ENCODE measurements around the gene PSME2. TPM values are rescaled to one million over a fixed set of nuclear protein-coding genes. Genes with fewer than 3 reads are reported as not detected.

Gene PSME2
- total and polyA plus RNA-seq, 10 of the 15 experiments (the other 5 are each of a cell fraction or from before 2014, with no cell fraction given), result 510 to 3,542 (median 913) TPM

DNA sequence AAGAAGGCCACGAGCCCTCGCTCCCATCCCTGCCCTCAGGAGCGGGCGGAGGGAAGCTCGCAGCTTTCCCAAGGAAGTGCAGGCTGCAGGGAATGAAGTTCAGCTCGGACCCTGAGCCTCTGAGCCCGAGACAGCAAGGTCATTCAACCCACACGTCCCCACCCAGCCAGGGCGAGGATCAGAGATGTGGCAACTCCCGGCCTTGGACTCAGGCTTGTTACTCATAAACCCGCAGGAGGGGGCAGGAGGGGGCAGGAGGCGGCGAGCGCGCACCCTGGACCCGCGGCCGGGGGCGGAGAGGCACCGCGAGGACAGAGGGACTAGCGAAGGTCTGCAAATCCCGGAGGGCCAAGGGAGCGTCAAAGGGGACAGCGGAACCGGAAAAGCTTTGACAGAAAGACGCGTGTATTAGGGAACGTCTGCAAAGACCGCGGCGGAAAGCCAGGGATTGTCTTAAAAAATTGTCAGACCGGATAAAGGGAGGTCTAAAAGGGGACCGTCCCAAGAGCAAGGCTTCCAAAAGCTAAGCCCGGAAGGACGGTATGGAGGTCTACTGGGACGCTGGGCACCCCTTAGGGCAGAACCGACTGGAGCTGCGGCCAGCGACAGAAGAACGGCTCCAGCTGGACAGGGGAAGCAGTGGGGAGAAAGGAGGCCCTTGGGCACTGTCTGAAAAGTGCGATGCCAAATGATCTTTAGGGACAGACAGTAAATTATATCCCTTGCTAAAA is 32.4 kb downstream of the PSME2 start:
- CTCF ChIA-PET, result interaction anchor here (0.7 to 5.9 kb wide), 17 partner anchors 12 to 692 kb away, joined by 3 to 39 read pairs (median 4); partner anchors contain the start of genes EMC9, IRF9, LTB4R and MDP1
- TF ChIP-seq, protein P1, sequence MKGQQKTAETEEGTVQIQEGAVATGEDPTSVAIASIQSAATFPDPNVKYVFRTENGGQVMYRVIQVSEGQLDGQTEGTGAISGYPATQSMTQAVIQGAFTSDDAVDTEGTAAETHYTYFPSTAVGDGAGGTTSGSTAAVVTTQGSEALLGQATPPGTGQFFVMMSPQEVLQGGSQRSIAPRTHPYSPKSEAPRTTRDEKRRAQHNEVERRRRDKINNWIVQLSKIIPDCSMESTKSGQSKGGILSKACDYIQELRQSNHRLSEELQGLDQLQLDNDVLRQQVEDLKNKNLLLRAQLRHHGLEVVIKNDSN (IDR thresholded peaks at IDR 0.05; ENCODE audit: borderline replicate concordance, extremely low read length, insufficient read depth, low read depth, low read length), result no peak
- TF ChIP-seq, protein P2, sequence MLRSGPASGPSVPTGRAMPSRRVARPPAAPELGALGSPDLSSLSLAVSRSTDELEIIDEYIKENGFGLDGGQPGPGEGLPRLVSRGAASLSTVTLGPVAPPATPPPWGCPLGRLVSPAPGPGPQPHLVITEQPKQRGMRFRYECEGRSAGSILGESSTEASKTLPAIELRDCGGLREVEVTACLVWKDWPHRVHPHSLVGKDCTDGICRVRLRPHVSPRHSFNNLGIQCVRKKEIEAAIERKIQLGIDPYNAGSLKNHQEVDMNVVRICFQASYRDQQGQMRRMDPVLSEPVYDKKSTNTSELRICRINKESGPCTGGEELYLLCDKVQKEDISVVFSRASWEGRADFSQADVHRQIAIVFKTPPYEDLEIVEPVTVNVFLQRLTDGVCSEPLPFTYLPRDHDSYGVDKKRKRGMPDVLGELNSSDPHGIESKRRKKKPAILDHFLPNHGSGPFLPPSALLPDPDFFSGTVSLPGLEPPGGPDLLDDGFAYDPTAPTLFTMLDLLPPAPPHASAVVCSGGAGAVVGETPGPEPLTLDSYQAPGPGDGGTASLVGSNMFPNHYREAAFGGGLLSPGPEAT (IDR thresholded peaks at IDR 0.05; ENCODE audit: low read depth), result peak; percentile 98
- peak; percentile 77 for TF ChIP-seq YY1 (IDR thresholded peaks at IDR 0.05; ENCODE audit: low read depth, low read length)
- peak; percentile 100 for TF ChIP-seq JUNB (IDR thresholded peaks at IDR 0.05)
- TF ChIP-seq TCF3 (IDR thresholded peaks at IDR 0.05; ENCODE audit: borderline replicate concordance, insufficient read depth, low read depth, low read length), result no peak
- TF ChIP-seq FOXK2 (IDR thresholded peaks at IDR 0.05), result no peak
- peak; percentile 70 for TF ChIP-seq RUNX3 (IDR thresholded peaks at IDR 0.05; ENCODE audit: low read length)
- no peak for TF ChIP-seq ZNF217 (IDR thresholded peaks at IDR 0.05)
- TF ChIP-seq EED (IDR thresholded peaks at IDR 0.05; ENCODE audit: low read depth), result 0 out of 2 replicates have a peak, but pooled peaks have one; percentile 14
- TF ChIP-seq TCF12 (IDR thresholded peaks at IDR 0.05; ENCODE audit: low read depth, low read length), result 0 out of 2 replicates have a peak, but pooled peaks have one; percentile 11
- TF ChIP-seq CHD2 (IDR thresholded peaks at IDR 0.05; ENCODE audit: borderline replicate concordance, low read depth, low read length), result peak; percentile 77; the same call in 1 of the 2 replicates
- TF ChIP-seq NFYA (IDR thresholded peaks at IDR 0.05; ENCODE audit: borderline replicate concordance, low read depth, low read length), result no peak
- TF ChIP-seq, protein P3, sequence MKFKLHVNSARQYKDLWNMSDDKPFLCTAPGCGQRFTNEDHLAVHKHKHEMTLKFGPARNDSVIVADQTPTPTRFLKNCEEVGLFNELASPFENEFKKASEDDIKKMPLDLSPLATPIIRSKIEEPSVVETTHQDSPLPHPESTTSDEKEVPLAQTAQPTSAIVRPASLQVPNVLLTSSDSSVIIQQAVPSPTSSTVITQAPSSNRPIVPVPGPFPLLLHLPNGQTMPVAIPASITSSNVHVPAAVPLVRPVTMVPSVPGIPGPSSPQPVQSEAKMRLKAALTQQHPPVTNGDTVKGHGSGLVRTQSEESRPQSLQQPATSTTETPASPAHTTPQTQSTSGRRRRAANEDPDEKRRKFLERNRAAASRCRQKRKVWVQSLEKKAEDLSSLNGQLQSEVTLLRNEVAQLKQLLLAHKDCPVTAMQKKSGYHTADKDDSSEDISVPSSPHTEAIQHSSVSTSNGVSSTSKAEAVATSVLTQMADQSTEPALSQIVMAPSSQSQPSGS (IDR thresholded peaks at IDR 0.05; ENCODE audit: low read length), result no peak; the same call in 1 of the 2 replicates
- TF ChIP-seq, protein P4, sequence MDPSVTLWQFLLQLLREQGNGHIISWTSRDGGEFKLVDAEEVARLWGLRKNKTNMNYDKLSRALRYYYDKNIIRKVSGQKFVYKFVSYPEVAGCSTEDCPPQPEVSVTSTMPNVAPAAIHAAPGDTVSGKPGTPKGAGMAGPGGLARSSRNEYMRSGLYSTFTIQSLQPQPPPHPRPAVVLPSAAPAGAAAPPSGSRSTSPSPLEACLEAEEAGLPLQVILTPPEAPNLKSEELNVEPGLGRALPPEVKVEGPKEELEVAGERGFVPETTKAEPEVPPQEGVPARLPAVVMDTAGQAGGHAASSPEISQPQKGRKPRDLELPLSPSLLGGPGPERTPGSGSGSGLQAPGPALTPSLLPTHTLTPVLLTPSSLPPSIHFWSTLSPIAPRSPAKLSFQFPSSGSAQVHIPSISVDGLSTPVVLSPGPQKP (IDR thresholded peaks at IDR 0.05; ENCODE audit: low read depth, low read length), result peak; percentile 19; the same call in 1 of the 2 replicates

More for the DNA sequence above, 32.4 kb downstream of the PSME2 start:
- Histone ChIP-seq H4K20me1 (ENCODE audit: control insufficient read depth, insufficient read depth) (no peaks in the 10 kb centered on the region), H3K4me3 (peak overlapping the region; percentile 89), H2AFZ (ENCODE audit: control insufficient read depth, low read depth, low read length) (peak overlapping the region; percentile 76), H3K9me3 (replicated peaks; ENCODE audit: control insufficient read depth, insufficient read depth, low read length) (no peaks in the 10 kb centered on the region), H3K4me1 (ENCODE audit: control insufficient read depth, insufficient read depth, low read length) (peaks cover 8% of the 10 kb centered on the region), H3K27ac (ENCODE audit: control insufficient read depth, insufficient read depth) (peak overlapping the region; percentile 94), H3K27me3 (replicated peaks in 1 of 2; ENCODE audit: control insufficient read depth in 2 of 2, insufficient read depth in 2 of 2, low read length in 1 of 2) (no peaks in the 10 kb centered on the region), H3K79me2 (ENCODE audit: control insufficient read depth, insufficient read depth, low read length) (peaks cover 24% of the 10 kb centered on the region), H3K4me2 (ENCODE audit: control insufficient read depth, insufficient read depth) (peak overlapping the region; percentile 94), H3K36me3 (ENCODE audit: control insufficient read depth in 2 of 2, insufficient read depth in 2 of 2, low read length in 1 of 2) (peaks cover 7 to 16% of the 10 kb centered on the region in 2 experiments), H3K9ac (ENCODE audit: control insufficient read depth, insufficient read depth, low read length) (peak overlapping the region; percentile 98)
- 2% methylated on average over 42 of the region's 42 CpGs for WGBS (ENCODE audit: insufficient coverage, insufficient replicate concordance, low lambda C conversion rate, missing lambda C conversion rate)
- ChIA-PET SMC1A (ENCODE audit: uncharacterized antibody, unreplicated experiment) (interaction anchor here (0.7 to 7.7 kb wide), 20 partner anchors 12 to 219 kb away, joined by 3 to 70 read pairs (median 6); partner anchors contain the start of genes CHMP4A, EMC9, IPO4 and IRF9), RAD21 (ENCODE audit: unreplicated experiment) (interaction anchor here (0.8 to 5.8 kb wide), 20 partner anchors 10 to 317 kb away, joined by 3 to 69 read pairs (median 7); partner anchors contain the start of genes EMC9, FITM1, IPO4 and IRF9), POLR2A (interaction anchor here (0.6 to 17.1 kb wide), 18 partner anchors 12 to 252 kb away, joined by 3 to 276 read pairs (median 6); partner anchors contain the start of genes CIDEB, EMC9, FITM1 and IRF9)
- peak; percentile 65 for ATAC-seq
- DNase-seq (ENCODE audit: low read depth, low spot score), result peak; percentile 79
- in situ Hi-C loops (cut with MboI), result loop anchor here (25.0 kb wide), 1 partner anchor 802 kb away; the partner anchor contains the start of genes BCL2L2, PABPN1 and PPP1R3E
- BruUV-seq (replicated peaks), result no TSS peak
- intact Hi-C loops (cut with micrococcal nuclease; ENCODE audit: unreplicated experiment), result loop anchor here (1.0 to 2.0 kb wide), 5 partner anchors 19 to 328 kb away; partner anchors contain the start of genes EMC9, IRF9 and SDR39U1
- no peak for FAIRE-seq
